Psoas muscle (tissue), 8 donors: ENCODE measurements around the gene CCDC12. TPM values are rescaled to one million over a fixed set of nuclear protein-coding genes. Genes with fewer than 3 reads are reported as not detected.
A peak's percentile ranks its signal among the peaks of the same experiment; 100 is the strongest.

Experiments
- ATAC-seq, 4 donors: fragments of 200-7000 bp; cut with Tn5 transposase; one replicate each; pipeline ENCODE4 v1.9.1; 2020; ENCODE audit warnings: moderate library complexity in 3 of 4, mild to moderate bottlenecking in 2 of 4
- DNase-seq, 2 donors: peaks; one replicate each; pipeline ENCODE4 v3.0.0-alpha.2; 2020
- H3K27ac ChIP-seq: fragments of 200-600 bp; one replicate; pipeline ENCODE4 v1.8.0; 2022
- H3K27me3 ChIP-seq, 3 donors: fragments of 200-600 bp in 1 of 3; one replicate each; pipeline versions ENCODE4 v1.6.1 to v1.8.0; 2013 to 2022; ENCODE audit warnings: low read length in 2 of 3, mild to moderate bottlenecking in 2 of 3, moderate library complexity in 1 of 3; ENCODE audit not compliant: insufficient read depth in 3 of 3
- H3K36me3 ChIP-seq, 2 donors: fragments of 200-600 bp in 1 of 2; one replicate each; pipeline versions ENCODE4 v1.6.1 to v1.8.0; 2013 to 2022; ENCODE audit warnings: low read depth in 1 of 2, mild to moderate bottlenecking in 1 of 2, moderate library complexity in 1 of 2; ENCODE audit not compliant: insufficient read depth in 1 of 2
- H3K4me1 ChIP-seq: fragments of 200-600 bp; one replicate; pipeline ENCODE4 v1.8.0; 2022
- H3K4me3 ChIP-seq: fragments of 200-600 bp; one replicate; pipeline ENCODE4 v1.8.0; 2022; ENCODE audit warnings: mild to moderate bottlenecking
- H3K9me3 ChIP-seq: fragments of 200-600 bp; one replicate; pipeline ENCODE4 v1.8.0; 2022
- WGBS, 3 donors: extraction: QIAGEN DNeasy Blood & Tissue Kit; methylation state at CpG; one replicate each; pipeline versions ENCODE4 v1.1.6 to v1.1.7; 2013; 5-methylcytosine and 5-hydroxymethylcytosine counted together
- intact Hi-C, 2 donors: fragments of 100-400 bp; cut with DNase I; formaldehyde crosslinking; loops; one replicate each; pipeline versions ENCODE4 v1.11.0 to v1.14.2; 2022
- polyA plus RNA-seq, 3 donors: library from polyadenylated mRNA; stranded (reverse); fragments of 200-250 nt; gene quantifications; one replicate each; pipeline ENCODE4 v1.2.3, GENCODE V29; 2013
- total RNA-seq, 4 donors: library from RNA; stranded (reverse); fragmentation: NEBNext Ultra II Directional in 2 of 4; extraction: Animal tissue kit (Norgen Biotek cat#: 25700) in 2 of 4; gene quantifications; one replicate each; pipeline versions ENCODE4 v1.2.1 to v1.2.4, GENCODE V29; 2021 to 2023
- TF ChIP-seq, protein P1 (sequence below): fragments of 200-600 bp; IDR thresholded peaks from one replicate; pipeline ENCODE4 v1.8.0; 2022; ENCODE audit warnings: antibody characterized with exemption
- donor health status: healthy with polysubstance abuse.
- donor health status: DM: no; HTN: no; CAD: no; lungs with moderate emphysema.
- donor health status: Bipolar disorder and iron deficiency.
- donor health status: healthy.
- donor health status: DM: yes; HTN: yes; CAD: no.
- donor health status: DM: no; HTN: no; CAD: no.
- donor health status: DM: no; HTN: no; CAD: no.
- donor health status: DM: yes; HTN: yes; CAD: no.

The CCDC12 gene
- total and polyA plus RNA-seq, 7 donors, result 25.1 to 69.8 (median 36.4) TPM

DNA sequence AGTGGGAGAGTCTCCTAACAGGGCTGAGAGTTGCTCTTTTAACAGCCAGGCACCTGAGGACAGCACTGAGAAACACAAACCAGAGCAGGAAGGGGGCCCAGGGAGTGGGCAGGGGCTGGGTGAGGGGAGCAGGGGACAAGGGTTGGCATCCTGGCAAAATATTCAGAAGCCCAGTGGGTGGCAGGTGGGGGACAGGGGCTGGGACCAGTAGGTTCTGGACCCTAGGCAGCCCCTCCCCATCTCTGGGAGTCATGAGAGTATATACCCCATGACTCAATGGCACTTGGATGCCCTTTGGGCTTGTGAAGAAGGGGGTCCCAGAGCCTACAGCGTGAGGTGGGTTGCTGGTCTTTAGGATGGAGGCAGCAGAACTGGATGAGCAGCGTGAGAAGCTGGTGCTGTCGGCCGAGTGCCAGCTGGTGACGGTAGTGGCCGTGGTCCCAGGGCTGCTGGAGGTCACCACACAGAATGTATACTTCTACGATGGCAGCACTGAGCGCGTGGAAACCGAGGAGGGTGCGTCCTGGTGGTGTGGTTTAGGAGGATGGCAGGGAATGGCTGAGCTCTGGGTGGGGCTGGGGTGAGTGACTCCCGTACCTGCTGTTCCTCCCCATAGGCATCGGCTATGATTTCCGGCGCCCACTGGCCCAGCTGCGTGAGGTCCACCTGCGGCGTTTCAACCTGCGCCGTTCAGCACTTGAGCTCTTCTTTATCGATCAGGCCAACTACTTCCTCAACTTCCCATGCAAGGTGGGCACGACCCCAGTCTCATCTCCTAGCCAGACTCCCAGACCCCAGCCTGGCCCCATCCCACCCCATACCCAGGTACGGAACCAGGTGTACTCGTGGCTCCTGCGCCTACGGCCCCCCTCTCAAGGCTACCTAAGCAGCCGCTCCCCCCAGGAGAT lies 27.2 kb upstream of the CCDC12 start:
- ATAC-seq, result no peak
- intact Hi-C loops, result no loop called here
- Histone ChIP-seq H3K9me3 (no peaks in the 10 kb centered on the region), H3K27ac (no peak overlapping the region), H3K4me1 (peaks cover 3% of the 10 kb centered on the region), H3K4me3 (no peak overlapping the region), H3K27me3 (no peaks in the 10 kb centered on the region), H3K36me3 (peaks cover 0 to 61% of the 10 kb centered on the region in 2 donors)
- DNase-seq, result peak; percentile 9 to 50
- WGBS, 3 donors, result 93 to 96% (median 95%) methylated on average over 25 to 27 of the region's 27 CpGs
- TF ChIP-seq, protein P1, sequence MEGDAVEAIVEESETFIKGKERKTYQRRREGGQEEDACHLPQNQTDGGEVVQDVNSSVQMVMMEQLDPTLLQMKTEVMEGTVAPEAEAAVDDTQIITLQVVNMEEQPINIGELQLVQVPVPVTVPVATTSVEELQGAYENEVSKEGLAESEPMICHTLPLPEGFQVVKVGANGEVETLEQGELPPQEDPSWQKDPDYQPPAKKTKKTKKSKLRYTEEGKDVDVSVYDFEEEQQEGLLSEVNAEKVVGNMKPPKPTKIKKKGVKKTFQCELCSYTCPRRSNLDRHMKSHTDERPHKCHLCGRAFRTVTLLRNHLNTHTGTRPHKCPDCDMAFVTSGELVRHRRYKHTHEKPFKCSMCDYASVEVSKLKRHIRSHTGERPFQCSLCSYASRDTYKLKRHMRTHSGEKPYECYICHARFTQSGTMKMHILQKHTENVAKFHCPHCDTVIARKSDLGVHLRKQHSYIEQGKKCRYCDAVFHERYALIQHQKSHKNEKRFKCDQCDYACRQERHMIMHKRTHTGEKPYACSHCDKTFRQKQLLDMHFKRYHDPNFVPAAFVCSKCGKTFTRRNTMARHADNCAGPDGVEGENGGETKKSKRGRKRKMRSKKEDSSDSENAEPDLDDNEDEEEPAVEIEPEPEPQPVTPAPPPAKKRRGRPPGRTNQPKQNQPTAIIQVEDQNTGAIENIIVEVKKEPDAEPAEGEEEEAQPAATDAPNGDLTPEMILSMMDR, result no peak

- 81 to 89% (median 85%) methylated on average over 10 of the region's 10 CpGs for WGBS, 3 donors
- TF ChIP-seq, protein P1, result no peak
- Histone ChIP-seq H3K27me3 (no peaks in the 10 kb centered on the region), H3K4me1 (no peaks in the 10 kb centered on the region), H3K9me3 (no peaks in the 10 kb centered on the region), H3K36me3 (peaks cover 0 to 61% of the 10 kb centered on the region in 2 donors), H3K27ac (no peak overlapping the region), H3K4me3 (no peak overlapping the region)
- intact Hi-C loops, result no loop called here
- no peak for ATAC-seq
- peak in 1 of 2 donors; percentile 6 for DNase-seq
These were observed 26.5 kb upstream of the CCDC12 start for GRCh38 chr3:47003056-47003410.

DNA sequence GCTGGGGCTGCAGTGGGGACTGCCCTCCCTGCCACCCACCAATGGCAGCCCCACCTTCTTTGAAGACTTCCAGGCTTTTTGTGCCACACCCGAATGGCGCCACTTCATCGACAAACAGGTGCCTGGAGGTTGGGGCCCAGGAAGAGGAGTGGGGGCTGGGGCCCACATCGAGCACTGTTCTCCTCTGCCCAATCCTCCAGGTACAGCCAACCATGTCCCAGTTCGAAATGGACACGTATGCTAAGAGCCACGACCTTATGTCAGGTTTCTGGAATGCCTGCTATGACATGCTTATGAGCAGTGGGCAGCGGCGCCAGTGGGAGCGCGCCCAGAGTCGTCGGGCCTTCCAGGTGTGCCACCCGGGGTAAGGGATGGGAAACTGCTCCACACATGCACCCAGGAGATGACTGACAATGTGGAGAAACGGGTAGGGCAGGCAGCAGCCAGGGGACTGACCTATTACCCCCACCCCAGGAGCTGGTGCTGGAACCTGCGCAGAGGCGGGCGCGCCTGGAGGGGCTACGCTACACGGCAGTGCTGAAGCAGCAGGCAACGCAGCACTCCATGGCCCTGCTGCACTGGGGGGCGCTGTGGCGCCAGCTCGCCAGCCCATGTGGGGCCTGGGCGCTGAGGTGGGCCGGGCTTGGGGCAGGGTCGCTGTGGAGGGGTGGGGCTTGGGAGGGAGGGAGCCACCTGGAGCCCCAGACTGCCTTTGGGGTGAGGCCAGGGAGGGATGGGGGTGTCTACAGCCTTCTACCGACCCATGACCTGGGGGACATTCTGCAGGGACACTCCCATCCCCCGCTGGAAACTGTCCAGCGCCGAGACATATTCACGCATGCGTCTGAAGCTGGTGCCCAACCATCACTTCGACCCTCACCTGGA lies 25.9 kb upstream of the CCDC12 start:
- no peak for ATAC-seq
- Histone ChIP-seq H3K4me3 (no peak overlapping the region), H3K4me1 (no peaks in the 10 kb centered on the region), H3K27ac (no peak overlapping the region), H3K27me3 (no peaks in the 10 kb centered on the region), H3K36me3 (peaks cover 0 to 61% of the 10 kb centered on the region in 2 donors), H3K9me3 (no peaks in the 10 kb centered on the region)
- intact Hi-C loops, result no loop called here
- WGBS, 3 donors, result 80 to 83% (median 80%) methylated on average over 25 to 35 of the region's 35 CpGs
- DNase-seq, result peak; percentile 12 to 54
- TF ChIP-seq, protein P1, result no peak

- H3K4me1 ChIP-seq, result no peaks in the 10 kb centered on the region
- no peaks in the 10 kb centered on the region for H3K27me3 ChIP-seq
- H3K4me3 ChIP-seq, result no peak overlapping the region
- H3K27ac ChIP-seq, result no peak overlapping the region
- intact Hi-C loops, result no loop called here
- TF ChIP-seq, protein P1, result no peak
- peaks cover 0 to 61% of the 10 kb centered on the region in 2 donors for H3K36me3 ChIP-seq
- H3K9me3 ChIP-seq, result no peaks in the 10 kb centered on the region
- DNase-seq, result peak; percentile 6 to 45
- 89 to 98% (median 95%) methylated on average over 16 of the region's 16 CpGs for WGBS, 3 donors
- no peak for ATAC-seq
These were observed 25.2 kb upstream of the CCDC12 start for GRCh38 chr3:47001731-47002170.
